ENCODE results near the gene MYBBP1A. TPM values are rescaled to one million over a fixed set of nuclear protein-coding genes. Genes with fewer than 3 reads are reported as not detected.

Gene MYBBP1A
- total RNA-seq, 1 donor, result 49.2 TPM

DNA sequence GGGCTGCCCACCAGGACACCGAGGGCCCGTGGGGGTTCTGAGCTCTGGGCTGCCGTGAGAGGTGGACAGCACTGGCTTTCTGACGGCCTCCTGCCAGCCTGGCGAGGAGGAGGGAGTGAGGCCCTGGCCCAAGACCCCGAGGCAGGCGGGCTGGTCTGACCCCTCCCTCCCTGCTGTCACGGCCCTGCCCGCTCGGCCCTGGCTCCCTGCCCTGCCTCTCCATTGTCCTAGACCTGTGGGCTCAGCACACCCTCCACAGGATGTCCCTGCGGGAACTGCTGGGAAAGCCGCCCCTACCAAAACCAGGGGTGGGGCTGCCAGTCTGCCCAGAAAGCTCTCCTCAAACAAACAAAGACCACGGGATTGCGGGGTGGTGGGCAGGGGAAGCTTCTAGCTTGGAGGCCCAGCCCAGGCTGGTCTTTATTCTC, 35.8 kb downstream of the MYBBP1A start:
- Histone ChIP-seq H3K4me1 (ENCODE audit: insufficient read depth, low read length) (no peaks in the 10 kb centered on the region), H3K36me3 (ENCODE audit: insufficient read depth, low read length) (no peaks in the 10 kb centered on the region), H3K79me2 (ENCODE audit: insufficient read depth, low read length) (no peaks in the 10 kb centered on the region), H3K4me3 (ENCODE audit: insufficient read depth, low read length) (no peak overlapping the region), H2AFZ (ENCODE audit: low read length) (no peak overlapping the region), H3K27me3 (ENCODE audit: insufficient read depth, low read length) (peaks cover 2% of the 10 kb centered on the region), H3K27ac (ENCODE audit: low read depth, low read length) (no peak overlapping the region), H3K9me3 (ENCODE audit: low read depth, low read length) (no peaks in the 10 kb centered on the region), H4K20me1 (ENCODE audit: insufficient read depth, low read length) (no peaks in the 10 kb centered on the region), H3K4me2 (ENCODE audit: insufficient read depth, low read length) (no peak overlapping the region)
- TF ChIP-seq, protein P1, sequence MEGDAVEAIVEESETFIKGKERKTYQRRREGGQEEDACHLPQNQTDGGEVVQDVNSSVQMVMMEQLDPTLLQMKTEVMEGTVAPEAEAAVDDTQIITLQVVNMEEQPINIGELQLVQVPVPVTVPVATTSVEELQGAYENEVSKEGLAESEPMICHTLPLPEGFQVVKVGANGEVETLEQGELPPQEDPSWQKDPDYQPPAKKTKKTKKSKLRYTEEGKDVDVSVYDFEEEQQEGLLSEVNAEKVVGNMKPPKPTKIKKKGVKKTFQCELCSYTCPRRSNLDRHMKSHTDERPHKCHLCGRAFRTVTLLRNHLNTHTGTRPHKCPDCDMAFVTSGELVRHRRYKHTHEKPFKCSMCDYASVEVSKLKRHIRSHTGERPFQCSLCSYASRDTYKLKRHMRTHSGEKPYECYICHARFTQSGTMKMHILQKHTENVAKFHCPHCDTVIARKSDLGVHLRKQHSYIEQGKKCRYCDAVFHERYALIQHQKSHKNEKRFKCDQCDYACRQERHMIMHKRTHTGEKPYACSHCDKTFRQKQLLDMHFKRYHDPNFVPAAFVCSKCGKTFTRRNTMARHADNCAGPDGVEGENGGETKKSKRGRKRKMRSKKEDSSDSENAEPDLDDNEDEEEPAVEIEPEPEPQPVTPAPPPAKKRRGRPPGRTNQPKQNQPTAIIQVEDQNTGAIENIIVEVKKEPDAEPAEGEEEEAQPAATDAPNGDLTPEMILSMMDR (IDR thresholded peaks at IDR 0.05; ENCODE audit: extremely low read depth, low read depth, low read length), result no peak
- no peak for DNase-seq (ENCODE audit: insufficient read length, low spot score, missing footprints)

- no peak for DNase-seq (ENCODE audit: insufficient read length, low spot score, missing footprints)
- H2AFZ ChIP-seq (ENCODE audit: low read length), result no peak overlapping the region
- H3K4me2 ChIP-seq (ENCODE audit: insufficient read depth, low read length), result no peak overlapping the region
- H3K36me3 ChIP-seq (ENCODE audit: insufficient read depth, low read length), result no peaks in the 10 kb centered on the region
- no peak overlapping the region for H3K27ac ChIP-seq (ENCODE audit: low read depth, low read length)
- no peaks in the 10 kb centered on the region for H3K4me1 ChIP-seq (ENCODE audit: insufficient read depth, low read length)
- H3K9me3 ChIP-seq (ENCODE audit: low read depth, low read length), result no peaks in the 10 kb centered on the region
- H4K20me1 ChIP-seq (ENCODE audit: insufficient read depth, low read length), result no peaks in the 10 kb centered on the region
- peaks cover 2% of the 10 kb centered on the region for H3K27me3 ChIP-seq (ENCODE audit: insufficient read depth, low read length)
- no peak overlapping the region for H3K4me3 ChIP-seq (ENCODE audit: insufficient read depth, low read length)
- no peaks in the 10 kb centered on the region for H3K79me2 ChIP-seq (ENCODE audit: insufficient read depth, low read length)
- TF ChIP-seq, protein P1 (IDR thresholded peaks at IDR 0.05; ENCODE audit: extremely low read depth, low read depth, low read length), result no peak
Observed at GRCh38 chr17:4518901-4519300, 36.3 kb downstream of the MYBBP1A start.

DNA sequence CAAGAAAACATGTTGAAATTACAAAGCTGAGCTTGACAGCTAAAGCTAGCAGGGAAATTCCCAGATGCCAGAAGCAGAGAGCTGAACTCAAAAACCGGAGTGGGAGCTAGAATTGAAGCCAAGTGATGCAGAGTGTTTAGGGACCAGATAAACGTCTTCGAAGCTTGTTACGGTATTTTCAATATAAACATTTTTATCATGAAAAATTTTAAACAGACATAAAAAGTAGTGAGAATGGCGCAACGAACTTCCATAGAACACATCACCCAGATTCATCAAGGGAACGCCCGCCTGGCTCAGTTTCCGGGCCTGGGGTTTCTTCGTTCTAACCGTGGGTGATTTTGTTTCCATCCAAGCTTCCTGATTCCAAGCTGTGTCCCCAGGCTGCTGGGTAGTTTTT, 38.4 kb downstream of the MYBBP1A start:
- H4K20me1 ChIP-seq (ENCODE audit: insufficient read depth, low read length), result no peaks in the 10 kb centered on the region
- no peak overlapping the region for H3K4me3 ChIP-seq (ENCODE audit: insufficient read depth, low read length)
- H3K36me3 ChIP-seq (ENCODE audit: insufficient read depth, low read length), result no peaks in the 10 kb centered on the region
- no peaks in the 10 kb centered on the region for H3K9me3 ChIP-seq (ENCODE audit: low read depth, low read length)
- no peaks in the 10 kb centered on the region for H3K79me2 ChIP-seq (ENCODE audit: insufficient read depth, low read length)
- no peak for DNase-seq (ENCODE audit: insufficient read length, low spot score, missing footprints)
- TF ChIP-seq, protein P1 (IDR thresholded peaks at IDR 0.05; ENCODE audit: extremely low read depth, low read depth, low read length), result no peak
- peaks cover 2% of the 10 kb centered on the region for H3K27me3 ChIP-seq (ENCODE audit: insufficient read depth, low read length)
- no peak overlapping the region for H3K4me2 ChIP-seq (ENCODE audit: insufficient read depth, low read length)
- H3K4me1 ChIP-seq (ENCODE audit: insufficient read depth, low read length), result no peaks in the 10 kb centered on the region
- H2AFZ ChIP-seq (ENCODE audit: low read length), result no peak overlapping the region
- no peak overlapping the region for H3K27ac ChIP-seq (ENCODE audit: low read depth, low read length)

DNA sequence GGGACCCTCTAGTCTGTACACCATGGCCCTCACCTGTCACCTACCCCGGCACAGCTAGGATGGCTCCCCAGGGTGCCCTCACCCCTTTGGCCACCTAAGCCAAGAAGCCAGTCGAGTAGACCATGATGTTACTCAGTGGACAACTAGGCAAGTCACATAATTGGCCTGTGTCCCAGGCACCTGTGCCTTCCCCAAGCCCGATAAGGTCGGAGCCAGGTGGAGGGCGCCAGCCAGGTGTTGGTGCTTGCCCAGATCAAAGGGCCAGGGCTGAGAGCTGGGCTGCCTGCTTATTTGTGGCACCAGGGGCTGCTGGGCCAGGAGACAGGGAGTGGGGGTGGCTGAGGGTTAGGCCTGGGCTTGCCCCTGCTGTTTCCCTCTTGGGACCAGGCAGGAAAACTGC, 39.7 kb downstream of the MYBBP1A start:
- Histone ChIP-seq H3K36me3 (ENCODE audit: insufficient read depth, low read length) (no peaks in the 10 kb centered on the region), H3K4me2 (ENCODE audit: insufficient read depth, low read length) (no peak overlapping the region), H3K4me3 (ENCODE audit: insufficient read depth, low read length) (no peak overlapping the region), H3K79me2 (ENCODE audit: insufficient read depth, low read length) (no peaks in the 10 kb centered on the region), H3K4me1 (ENCODE audit: insufficient read depth, low read length) (no peaks in the 10 kb centered on the region), H3K9me3 (ENCODE audit: low read depth, low read length) (no peaks in the 10 kb centered on the region), H2AFZ (ENCODE audit: low read length) (no peak overlapping the region), H3K27me3 (ENCODE audit: insufficient read depth, low read length) (peaks cover 2% of the 10 kb centered on the region), H4K20me1 (ENCODE audit: insufficient read depth, low read length) (no peaks in the 10 kb centered on the region), H3K27ac (ENCODE audit: low read depth, low read length) (no peak overlapping the region)
- TF ChIP-seq, protein P1 (IDR thresholded peaks at IDR 0.05; ENCODE audit: extremely low read depth, low read depth, low read length), result no peak
- DNase-seq (ENCODE audit: insufficient read length, low spot score, missing footprints), result no peak

Measured in osteoblast (primary cell).